Measurements from ENCODE around the gene CCDC137. TPM values are rescaled to one million over a fixed set of nuclear protein-coding genes. Genes with fewer than 3 reads are reported as not detected.

The CCDC137 gene
- total and polyA plus RNA-seq, 2 of the 13 experiments (the other 11 are each of a cell fraction or from before 2014, with no cell fraction given) = 14.6 to 39.1 TPM

GRCh38 chr17:81713556-81714411, 47.2 kb downstream of the CCDC137 start (continued):
- TF ChIP-seq KLF6 (CRISPR knock-in tag; IDR thresholded peaks at IDR 0.05) (peak; percentile 85; the same call in 1 of the 2 replicates), PREB (CRISPR knock-in tag; IDR thresholded peaks at IDR 0.05) (no peak), ZNF33B (CRISPR knock-in tag; IDR thresholded peaks at IDR 0.05) (no peak), CTCF (CRISPR knock-in tag; IDR thresholded peaks at IDR 0.05) (peak; percentile 53), AHR (CRISPR knock-in tag; IDR thresholded peaks at IDR 0.05) (no peak; the same call in 1 of the 2 replicates), NCOA1 (CRISPR knock-in tag; IDR thresholded peaks at IDR 0.05) (0 out of 2 replicates have a peak, but pooled peaks have one; percentile 16), SMAD3 (CRISPR knock-in tag; IDR thresholded peaks at IDR 0.05) (no peak), TAF15 (IDR thresholded peaks at IDR 0.05; ENCODE audit: low read depth, low read length, poor library complexity, severe bottlenecking) (peak; percentile 19), NR2F2 (IDR thresholded peaks at IDR 0.05; ENCODE audit: borderline replicate concordance, low read depth) (peak; percentile 40; the same call in 1 of the 2 replicates), ZNF354B (CRISPR knock-in tag; IDR thresholded peaks at IDR 0.05) (no peak), TAF1 (CRISPR knock-in tag; IDR thresholded peaks at IDR 0.05) (peak; percentile 86), ZNF790 (CRISPR knock-in tag; IDR thresholded peaks at IDR 0.05; ENCODE audit: borderline replicate concordance) (no peak), ZIK1 (CRISPR knock-in tag; IDR thresholded peaks at IDR 0.05; ENCODE audit: borderline replicate concordance, low read depth) (peak; percentile 64; the same call in 1 of the 2 replicates), GLI4 (CRISPR knock-in tag; IDR thresholded peaks at IDR 0.05; ENCODE audit: borderline replicate concordance) (no peak; the same call in 1 of the 2 replicates), ZNF34 (CRISPR knock-in tag; IDR thresholded peaks at IDR 0.05; ENCODE audit: borderline replicate concordance) (0 out of 2 replicates have a peak, but pooled peaks have one; percentile 84), NFKBIZ (CRISPR knock-in tag; IDR thresholded peaks at IDR 0.05) (no peak), HNF1B (CRISPR knock-in tag; IDR thresholded peaks at IDR 0.05) (peak; percentile 93), ZBTB20 (CRISPR knock-in tag; IDR thresholded peaks at IDR 0.05; ENCODE audit: borderline replicate concordance, low read depth) (no peak; the same call in 1 of the 2 replicates), HES4 (CRISPR knock-in tag; IDR thresholded peaks at IDR 0.05; ENCODE audit: borderline replicate concordance) (peak; percentile 79; the same call in 1 of the 2 replicates), ZKSCAN8 (CRISPR knock-in tag; IDR thresholded peaks at IDR 0.05; ENCODE audit: borderline replicate concordance) (no peak), ZNF124 (CRISPR knock-in tag; IDR thresholded peaks at IDR 0.05) (peak; percentile 61; the same call in 1 of the 2 replicates), IRF9 (CRISPR knock-in tag; IDR thresholded peaks at IDR 0.05; ENCODE audit: borderline replicate concordance) (peak; percentile 80; the same call in 1 of the 2 replicates), MED8 (CRISPR knock-in tag; IDR thresholded peaks at IDR 0.05; ENCODE audit: insufficient replicate concordance) (peak; percentile 32)
